ENCODE results near the gene LRP1. TPM values are rescaled to one million over a fixed set of nuclear protein-coding genes. Genes with fewer than 3 reads are reported as not detected.

Gene LRP1
- total RNA-seq, 1 donor from 2014 or later = 261 TPM

GRCh38 chr12:57236201-57236924 is 108.1 kb downstream of the LRP1 start:
- no peak for DNase-seq
- H3K27ac ChIP-seq = peak overlapping the region; percentile 6
- H3K4me1 ChIP-seq = peaks cover 37% of the 10 kb centered on the region
- peak overlapping the region; percentile 19 for H3K4me3 ChIP-seq
- peaks cover 48% of the 10 kb centered on the region for H3K27me3 ChIP-seq
- H3K9me3 ChIP-seq = no peaks in the 10 kb centered on the region
- intact Hi-C loops (cut with DNase I) = no loop called here
- H3K36me3 ChIP-seq = peaks cover 34% of the 10 kb centered on the region
- ATAC-seq = no peak
- TF ChIP-seq CTCF (IDR thresholded peaks at IDR 0.05) = no peak

GRCh38 chr12:57236925-57237595 is 108.8 kb downstream of the LRP1 start:
- intact Hi-C loops (cut with DNase I) = no loop called here
- Histone ChIP-seq H3K4me3 (no peak overlapping the region), H3K36me3 (peaks cover 27% of the 10 kb centered on the region), H3K9me3 (no peaks in the 10 kb centered on the region), H3K27me3 (peaks cover 55% of the 10 kb centered on the region), H3K4me1 (peaks cover 42% of the 10 kb centered on the region), H3K27ac (peak overlapping the region; percentile 6)
- no peak for TF ChIP-seq CTCF (IDR thresholded peaks at IDR 0.05)
- ATAC-seq = no peak
- DNase-seq = no peak

- Histone ChIP-seq H3K36me3 (peaks cover 22% of the 10 kb centered on the region), H3K9me3 (no peaks in the 10 kb centered on the region), H3K27me3 (peaks cover 60% of the 10 kb centered on the region), H3K27ac (no peak overlapping the region), H3K4me3 (no peak overlapping the region), H3K4me1 (peaks cover 43% of the 10 kb centered on the region)
- ATAC-seq (no peak), DNase-seq (peak; percentile 23)
- intact Hi-C loops (cut with DNase I) = no loop called here
- no peak for TF ChIP-seq CTCF (IDR thresholded peaks at IDR 0.05)
Observed at GRCh38 chr12:57237596-57237931, 109.3 kb downstream of the LRP1 start.

- TF ChIP-seq CTCF (IDR thresholded peaks at IDR 0.05) = no peak
- H3K27me3 ChIP-seq = peaks cover 66% of the 10 kb centered on the region
- ATAC-seq (no peak), DNase-seq (peak; percentile 64)
- peaks cover 15% of the 10 kb centered on the region for H3K36me3 ChIP-seq
- no peak overlapping the region for H3K27ac ChIP-seq
- H3K9me3 ChIP-seq = no peaks in the 10 kb centered on the region
- intact Hi-C loops (cut with DNase I) = no loop called here
- peaks cover 49% of the 10 kb centered on the region for H3K4me1 ChIP-seq
- peak overlapping the region; percentile 44 for H3K4me3 ChIP-seq
Observed at GRCh38 chr12:57237932-57238853, 109.9 kb downstream of the LRP1 start.

- H3K4me3 ChIP-seq = peak overlapping the region; percentile 44
Observed at GRCh38 chr12:57238854-57239554, 110.7 kb downstream of the LRP1 start.

More at GRCh38 chr12:57238854-57239554, 110.7 kb downstream of the LRP1 start:
- peak; percentile 100 for TF ChIP-seq CTCF (IDR thresholded peaks at IDR 0.05)
- DNase-seq = peak; percentile 93
- Histone ChIP-seq H3K9me3 (no peaks in the 10 kb centered on the region), H3K27ac (no peak overlapping the region), H3K36me3 (peaks cover 7% of the 10 kb centered on the region), H3K27me3 (peaks cover 73% of the 10 kb centered on the region), H3K4me1 (peaks cover 56% of the 10 kb centered on the region)
- peak; percentile 94 for ATAC-seq
- intact Hi-C loops (cut with DNase I) = no loop called here

Measured in upper lobe of right lung (tissue), 1 donor.